NCI-H524 (cell line): Measurements from ENCODE around the gene ZNF343.

Experiments used
- DNase-seq, 2 experiments: peaks; one replicate each; lab custom pipeline; 2025; lab: John Stamatoyannopoulos, UW

The ZNF343 gene

DNA sequence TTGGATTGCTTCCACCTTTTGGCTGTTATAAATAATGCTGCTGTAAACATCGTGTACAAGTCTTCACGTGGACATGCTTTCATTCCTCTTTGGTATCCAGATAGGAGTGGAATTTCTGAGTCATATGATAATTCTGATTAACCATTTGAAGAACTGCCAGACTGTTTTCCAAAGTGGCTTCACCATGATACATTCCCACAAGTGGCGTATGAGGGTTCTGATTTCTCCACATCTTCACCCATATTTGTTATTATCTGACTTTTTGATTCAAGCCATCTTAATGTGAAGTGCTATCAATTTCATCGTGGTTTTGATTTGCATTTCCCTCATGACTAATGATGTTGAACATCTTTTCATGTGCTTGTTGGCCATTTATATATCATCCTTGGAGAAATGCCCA is 35.2 kb downstream of the ZNF343 start:
- DNase-seq = no peak

DNA sequence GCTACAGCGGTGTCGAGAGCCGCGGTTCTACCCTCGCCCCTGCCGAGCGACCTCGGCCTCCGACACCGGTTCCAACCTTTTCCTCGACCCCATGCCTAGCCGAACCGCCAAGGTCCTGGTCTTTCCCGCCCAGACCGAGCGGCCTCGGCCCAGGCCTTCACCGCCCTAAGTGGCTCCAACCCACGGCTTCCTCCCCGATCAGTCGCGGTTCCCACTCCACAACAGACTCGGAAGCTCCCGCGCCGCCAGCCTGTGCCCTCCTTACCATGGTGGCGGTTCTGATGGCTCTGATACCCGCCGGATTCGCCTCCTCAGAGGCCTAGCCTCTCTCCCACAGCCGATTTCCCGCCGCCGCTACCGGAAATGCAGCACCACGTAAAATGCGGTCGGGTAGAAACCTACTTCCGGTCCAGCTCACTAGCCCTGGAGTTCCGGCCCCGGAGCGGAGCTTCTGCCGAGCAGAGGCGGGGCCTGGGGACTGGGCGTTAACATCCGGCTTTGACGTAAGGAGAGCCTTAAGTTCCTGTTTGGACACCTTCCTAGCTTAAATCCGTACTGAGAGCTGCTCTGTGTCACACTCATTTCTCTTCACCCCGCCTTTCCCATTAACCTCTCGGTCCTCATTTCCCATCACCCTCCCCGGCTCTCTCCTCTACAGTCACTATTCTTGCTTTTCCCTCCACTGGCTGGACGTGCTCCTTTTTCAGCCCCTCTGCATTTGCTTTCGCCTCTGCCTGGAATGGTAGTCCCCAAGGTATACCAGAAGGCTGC is 38.1 kb downstream of the ZNF343 start, which contains the start of gene SNRPB:
SNRPB (minus strand) TSS at position 367 of the 771 bp plus-strand sequence; CDS start at position 268, 99 bp downstream.
- DNase-seq = peak; percentile 98 to 99

DNA sequence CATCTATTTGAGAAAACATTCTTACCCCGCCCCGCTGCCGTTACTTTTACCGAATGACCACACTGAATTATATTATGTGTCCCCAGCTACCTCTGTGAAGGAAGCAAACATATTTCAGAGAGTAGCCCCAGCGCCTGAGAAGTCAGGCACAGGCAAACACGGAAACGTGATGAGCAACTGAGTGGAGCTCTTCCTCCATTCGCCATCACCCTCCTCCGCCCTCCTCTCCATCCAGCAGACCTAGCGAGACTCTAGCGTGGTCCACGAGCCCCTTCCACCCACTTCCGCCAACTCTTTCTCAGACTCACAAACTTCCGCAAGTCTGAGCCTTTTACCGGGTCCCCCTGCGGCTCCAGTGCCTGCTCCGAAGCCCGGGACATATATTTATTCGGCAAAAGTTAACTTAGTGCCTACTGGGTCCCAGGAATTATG is 38.7 kb downstream of the ZNF343 start:
- peak; percentile 9 to 63 for DNase-seq

DNA sequence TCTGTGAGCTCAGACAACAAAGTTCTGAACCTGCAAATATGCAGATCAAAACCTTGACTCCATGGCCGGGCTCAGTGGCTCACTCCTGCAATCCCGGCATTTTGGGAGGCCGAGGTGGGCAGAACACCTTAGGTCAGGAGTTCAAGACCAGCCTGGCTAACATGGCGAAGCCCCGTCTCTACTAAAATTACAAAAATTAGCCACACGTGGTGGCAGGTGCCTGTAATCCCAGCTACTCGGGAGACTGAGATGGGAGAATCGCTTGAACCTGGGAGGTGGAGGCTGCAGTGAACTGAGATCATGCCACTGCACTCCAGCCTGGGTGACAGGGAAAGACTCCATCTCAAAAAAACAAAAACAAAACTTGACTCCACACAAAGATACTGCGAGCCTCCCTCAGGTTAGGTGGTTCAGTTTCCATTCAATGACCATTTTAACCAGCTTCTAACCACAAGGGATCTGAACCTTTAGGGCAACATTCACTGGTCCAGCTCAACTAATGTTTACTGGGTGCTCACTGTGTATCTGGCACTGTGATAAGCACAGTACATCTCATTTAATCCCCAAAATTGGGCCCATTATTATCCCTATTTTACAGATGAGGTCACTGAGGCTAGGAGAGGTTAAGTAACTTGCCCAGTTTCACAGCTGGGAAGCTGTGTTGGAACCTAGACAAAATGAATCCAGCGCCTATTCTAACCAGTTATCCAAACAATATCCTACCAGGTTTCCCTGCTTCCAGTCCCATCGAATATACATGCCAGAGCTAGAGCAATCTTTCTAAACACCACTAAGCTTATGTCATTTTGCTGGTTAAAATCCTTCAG is 39.9 kb downstream of the ZNF343 start:
- DNase-seq = no peak

DNA sequence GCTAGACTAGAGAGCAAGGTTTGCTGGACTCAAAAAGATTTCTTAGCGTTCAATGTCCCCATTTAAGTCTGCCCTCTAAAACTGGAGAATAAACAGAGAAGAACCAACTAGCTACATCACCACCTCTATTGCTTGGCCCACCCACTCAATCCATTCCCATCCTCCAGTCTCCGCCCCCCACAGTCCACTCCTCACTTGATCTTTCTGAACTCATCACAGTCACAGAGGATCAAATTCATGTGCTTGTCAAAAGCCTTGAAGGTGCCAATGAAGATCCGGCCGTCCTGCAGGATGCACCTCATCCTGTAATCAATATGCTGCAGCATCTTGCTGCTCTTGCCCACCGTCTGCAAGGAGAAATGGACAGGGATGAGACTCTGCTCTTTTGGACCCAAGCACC is 41.3 kb downstream of the ZNF343 start:
- DNase-seq = no peak

- no peak for DNase-seq
These were observed 43.6 kb downstream of the ZNF343 start for GRCh38 chr20:2465100-2465499.

GRCh38 chr20:2463616-2464365 is 44.9 kb downstream of the ZNF343 start:
- no peak for DNase-seq

DNA sequence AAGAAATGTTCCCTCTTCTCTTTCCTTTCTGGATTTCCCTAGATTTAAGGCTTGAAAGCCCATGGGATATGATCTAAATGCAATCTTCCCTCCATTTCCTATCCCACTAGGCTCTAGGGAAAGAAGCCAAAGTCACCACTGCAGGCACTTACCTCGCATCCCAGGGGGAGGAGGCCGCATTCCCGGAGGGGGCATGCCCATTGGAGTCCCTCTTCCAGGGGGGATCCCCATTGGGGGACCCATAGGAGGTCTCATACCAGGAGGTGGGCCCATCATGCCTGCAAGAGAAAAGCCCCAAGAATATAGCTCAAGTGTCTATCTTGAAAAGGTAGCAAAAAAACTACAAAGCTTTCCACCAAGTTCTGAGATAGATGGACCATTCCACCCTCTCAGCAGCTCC is 46.2 kb downstream of the ZNF343 start:
- DNase-seq = no peak

GRCh38 chr20:2460752-2461424 is 47.8 kb downstream of the ZNF343 start:
- DNase-seq = no peak

GRCh38 chr20:2459981-2460751 is 48.5 kb downstream of the ZNF343 start:
- DNase-seq = no peak

GRCh38 chr20:2458919-2459499 is 49.7 kb downstream of the ZNF343 start:
- no peak for DNase-seq

GRCh38 chr20:2455771-2456497 is 52.8 kb downstream of the ZNF343 start:
- DNase-seq = no peak

DNA sequence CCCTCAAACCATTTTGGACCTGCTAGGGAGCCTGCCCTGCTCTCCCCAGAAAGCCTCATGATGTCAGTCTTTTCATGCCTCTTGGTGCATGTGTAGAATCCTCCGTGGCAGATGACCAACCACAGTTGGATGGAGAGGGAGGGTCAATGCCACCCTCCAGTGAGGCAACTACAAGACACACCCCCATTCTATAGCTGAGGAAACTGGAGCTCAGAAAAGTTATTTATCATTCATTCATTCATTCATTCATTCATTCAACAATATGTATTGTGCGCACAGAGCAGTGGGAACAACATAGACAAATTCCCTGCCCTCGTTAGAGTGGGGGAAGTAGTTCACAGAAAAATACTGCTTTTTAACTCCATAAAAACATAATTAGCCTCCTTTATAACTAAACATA is 54.9 kb downstream of the ZNF343 start:
- DNase-seq = no peak

DNA sequence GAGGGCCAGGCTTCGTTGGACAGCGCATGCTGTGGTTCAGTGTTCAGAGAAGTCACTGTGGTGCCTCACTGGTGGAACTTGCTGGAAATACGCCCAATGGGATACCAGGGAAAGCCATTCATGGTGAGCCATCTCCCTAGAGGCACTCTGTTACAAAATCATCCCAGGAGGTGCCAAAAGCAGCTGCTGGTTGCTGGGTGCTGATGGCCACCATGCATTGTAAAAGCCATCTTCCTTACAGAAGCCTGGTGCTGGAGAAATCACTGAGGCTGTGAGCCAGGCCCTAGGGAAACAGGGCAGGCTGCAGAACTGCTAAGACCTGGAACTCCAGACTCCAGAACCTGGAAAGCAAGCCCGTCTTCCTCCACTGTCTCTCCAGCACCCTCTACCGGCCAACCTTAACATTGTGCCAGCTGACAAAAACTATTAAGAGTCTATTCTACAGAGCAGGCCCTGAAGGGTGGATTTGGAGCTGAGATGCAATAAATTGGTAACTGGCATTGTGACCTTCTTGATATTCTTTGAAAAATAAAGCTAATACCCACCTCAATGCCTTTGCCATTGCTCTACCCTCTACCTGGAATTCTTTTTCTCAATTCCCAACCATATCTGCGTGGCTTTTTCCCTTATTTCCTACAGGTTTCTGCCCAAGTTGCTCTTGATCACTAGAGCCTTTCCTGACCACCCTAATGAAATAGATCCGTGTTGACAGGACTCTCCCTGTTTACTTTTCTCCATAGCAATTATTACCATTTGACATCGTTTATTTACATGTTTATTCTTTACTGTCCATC is 56.6 kb downstream of the ZNF343 start:
- peak; percentile 58 to 76 for DNase-seq

GRCh38 chr20:2451422-2451821 is 57.3 kb downstream of the ZNF343 start:
- no peak for DNase-seq

DNA sequence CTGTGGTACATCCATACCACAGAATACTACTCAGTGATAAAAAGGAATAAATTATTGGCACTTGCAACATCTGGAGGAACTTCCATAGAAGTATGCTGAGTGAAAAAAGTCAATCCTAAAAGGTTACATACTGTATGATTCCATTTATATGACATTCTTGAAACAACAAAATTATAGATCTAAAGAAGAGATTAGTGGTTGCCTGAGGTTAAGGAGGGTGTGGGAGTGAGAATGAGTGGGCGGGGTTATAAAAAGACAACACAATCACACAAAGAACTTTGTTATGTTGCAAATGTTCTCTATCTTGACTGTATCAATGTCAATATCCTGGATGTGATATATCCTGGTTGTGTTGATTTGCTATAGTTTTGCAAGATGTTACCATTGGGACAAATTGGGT is 59.3 kb downstream of the ZNF343 start:
- no peak for DNase-seq

DNA sequence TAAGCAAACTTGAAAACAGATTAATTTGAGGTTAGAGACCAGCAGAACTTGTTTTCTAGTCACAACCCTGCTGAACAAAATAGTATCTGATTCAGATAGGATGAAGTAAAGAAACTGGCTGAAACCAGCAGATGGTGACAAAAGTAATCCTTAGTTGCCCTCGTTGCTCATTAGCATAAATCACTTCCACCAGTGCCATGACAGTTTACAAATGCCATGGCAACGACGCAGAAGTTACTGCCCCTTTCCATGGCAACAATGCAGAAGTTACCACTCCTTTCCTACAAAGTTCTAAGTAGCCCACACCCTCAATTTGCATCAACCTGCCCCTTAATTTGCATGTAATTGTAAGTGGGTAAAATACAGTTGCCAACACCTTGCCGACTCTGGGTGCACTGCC is 61.9 kb downstream of the ZNF343 start:
- DNase-seq = peak; percentile 79 to 84
